SU-DHL-6 (cell line): ENCODE data around the gene TMC6.
"Not testable (repeated sequence)": the region's sequence is repeated elsewhere in the genome, so short reads cannot be mapped to it uniquely, and the experiment has no call there.

Experiments
- H2AFZ ChIP-seq: fragments of 200-600 bp; sonication (generic); 2 replicates; pipeline ENCODE4 v1.6.1; 2014; ENCODE audit warnings: low read depth, mild to moderate bottlenecking, moderate library complexity, mixed read lengths, antibody characterized with exemption, low read length; ENCODE audit not compliant: severe bottlenecking
- H3F3A ChIP-seq: fragments of 200-600 bp; shearing (Covaris generic); 2 replicates; pipeline ENCODE4 v1.6.0; 2016; ENCODE audit warnings: antibody characterized with exemption, mild to moderate bottlenecking; ENCODE audit not compliant: insufficient read depth
- H3K27ac ChIP-seq: fragments of 200-600 bp; sonication (generic); 2 replicates; pipeline ENCODE4 v1.5.1; 2016; ENCODE audit warnings: low read depth, mild to moderate bottlenecking, low read length, moderate library complexity, mixed read lengths
- H3K27me3 ChIP-seq: fragments of 200-600 bp; sonication (generic), shearing (Covaris generic); 2 replicates; pipeline ENCODE4 v1.6.0; 2014; ENCODE audit warnings: mild to moderate bottlenecking, low read length
- H3K36me3 ChIP-seq: fragments of 200-600 bp; sonication (generic); 2 replicates; pipeline ENCODE4 v1.6.1; 2014; ENCODE audit warnings: mild to moderate bottlenecking, low read length, mixed read lengths
- H3K4me2 ChIP-seq: fragments of 300-600, 200-600 bp; shearing (Covaris generic), sonication (generic); 2 replicates; pipeline ENCODE4 v1.6.0; 2014; ENCODE audit warnings: low read length, low read depth, mild to moderate bottlenecking; ENCODE audit not compliant: poor library complexity, severe bottlenecking
- H3K4me3 ChIP-seq: fragments of 200-600 bp; sonication (generic); 2 replicates; pipeline ENCODE4 v1.5.1; 2014; ENCODE audit warnings: antibody characterized with exemption, low read length, mild to moderate bottlenecking, mixed read lengths; ENCODE audit not compliant: insufficient read depth, poor library complexity, severe bottlenecking
- H3K79me2 ChIP-seq: fragments of 200-600 bp; sonication (generic); 2 replicates; pipeline ENCODE4 v1.6.1; 2014; ENCODE audit warnings: mild to moderate bottlenecking, low read length, moderate library complexity; ENCODE audit not compliant: insufficient read depth
- H3K9ac ChIP-seq: fragments of 200-600 bp; sonication (generic); 2 replicates; pipeline ENCODE4 v1.7.0; 2014; ENCODE audit warnings: mild to moderate bottlenecking, low read length
- H3K9me2 ChIP-seq: fragments of 200-600 bp; sonication (generic); replicated peaks from 2 replicates; pipeline ENCODE4 v1.6.1; 2014; ENCODE audit warnings: low read length; ENCODE audit not compliant: insufficient read depth
- H3K9me3 ChIP-seq: fragments of 200-600 bp; sonication (generic); 2 replicates; pipeline ENCODE4 v1.6.1; 2014; ENCODE audit warnings: low read length, mixed read lengths; ENCODE audit not compliant: insufficient read depth
- H4K20me1 ChIP-seq: fragments of 200-600 bp; sonication (generic); 2 replicates; pipeline ENCODE4 v1.6.1; 2014; ENCODE audit warnings: low read depth, mild to moderate bottlenecking, antibody characterized with exemption, low read length, moderate library complexity, mixed read lengths
- EZH2phosphoT487 ChIP-seq: fragments of 200-600 bp; sonication (generic), shearing (Covaris generic); conservative IDR thresholded peaks from 2 replicates; pipeline ENCODE4 v1.6.1; 2018; ENCODE audit warnings: mild to moderate bottlenecking, antibody characterized with exemption, low read length, moderate library complexity, mixed read lengths
- TF ChIP-seq, protein P1 (sequence below): fragments of 200-600 bp; sonication (generic); IDR thresholded peaks from one replicate; pipeline ENCODE4 v1.5.1; 2017; ENCODE audit warnings: antibody characterized with exemption, mild to moderate bottlenecking, low read length, moderate library complexity; ENCODE audit not compliant: insufficient read depth, poor library complexity, severe bottlenecking

TMC6 gene

DNA sequence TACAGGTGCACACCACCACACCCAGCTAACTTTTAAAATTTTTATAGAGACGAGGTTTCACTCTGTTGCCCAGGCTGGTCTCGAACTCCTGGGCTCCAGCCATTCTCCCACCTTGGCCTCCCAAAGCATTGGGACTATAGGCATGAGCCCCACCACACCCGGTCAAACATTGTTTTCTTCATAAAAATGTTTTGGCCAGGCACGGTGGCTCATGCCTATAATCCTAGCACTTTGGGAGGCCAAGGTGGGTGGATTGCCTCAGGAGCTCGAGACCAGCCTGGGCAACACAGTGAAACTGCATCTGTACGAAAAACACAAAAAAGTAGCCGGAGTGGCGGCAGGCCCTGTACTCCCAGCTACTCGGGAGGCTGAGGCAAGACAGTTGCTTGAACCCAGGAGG is 12.1 kb downstream of the TMC6 start:
- Histone ChIP-seq H3K79me2 (no peaks in the 10 kb centered on the region), H2AFZ (no peak overlapping the region), H3K9ac (no peak overlapping the region), H3K36me3 (no peaks in the 10 kb centered on the region), H3K9me2 (no peaks in the 10 kb centered on the region), H3K9me3 (no peaks in the 10 kb centered on the region), H3K27ac (no peak overlapping the region), H4K20me1 (no peaks in the 10 kb centered on the region), H3K27me3 (no peaks in the 10 kb centered on the region), H3K4me2 (no peak overlapping the region), H3F3A (no peaks in the 10 kb centered on the region), H3K4me3 (no peak overlapping the region)
- TF ChIP-seq, protein P1, sequence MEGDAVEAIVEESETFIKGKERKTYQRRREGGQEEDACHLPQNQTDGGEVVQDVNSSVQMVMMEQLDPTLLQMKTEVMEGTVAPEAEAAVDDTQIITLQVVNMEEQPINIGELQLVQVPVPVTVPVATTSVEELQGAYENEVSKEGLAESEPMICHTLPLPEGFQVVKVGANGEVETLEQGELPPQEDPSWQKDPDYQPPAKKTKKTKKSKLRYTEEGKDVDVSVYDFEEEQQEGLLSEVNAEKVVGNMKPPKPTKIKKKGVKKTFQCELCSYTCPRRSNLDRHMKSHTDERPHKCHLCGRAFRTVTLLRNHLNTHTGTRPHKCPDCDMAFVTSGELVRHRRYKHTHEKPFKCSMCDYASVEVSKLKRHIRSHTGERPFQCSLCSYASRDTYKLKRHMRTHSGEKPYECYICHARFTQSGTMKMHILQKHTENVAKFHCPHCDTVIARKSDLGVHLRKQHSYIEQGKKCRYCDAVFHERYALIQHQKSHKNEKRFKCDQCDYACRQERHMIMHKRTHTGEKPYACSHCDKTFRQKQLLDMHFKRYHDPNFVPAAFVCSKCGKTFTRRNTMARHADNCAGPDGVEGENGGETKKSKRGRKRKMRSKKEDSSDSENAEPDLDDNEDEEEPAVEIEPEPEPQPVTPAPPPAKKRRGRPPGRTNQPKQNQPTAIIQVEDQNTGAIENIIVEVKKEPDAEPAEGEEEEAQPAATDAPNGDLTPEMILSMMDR = no peak
- no peak for TF ChIP-seq EZH2phosphoT487

DNA sequence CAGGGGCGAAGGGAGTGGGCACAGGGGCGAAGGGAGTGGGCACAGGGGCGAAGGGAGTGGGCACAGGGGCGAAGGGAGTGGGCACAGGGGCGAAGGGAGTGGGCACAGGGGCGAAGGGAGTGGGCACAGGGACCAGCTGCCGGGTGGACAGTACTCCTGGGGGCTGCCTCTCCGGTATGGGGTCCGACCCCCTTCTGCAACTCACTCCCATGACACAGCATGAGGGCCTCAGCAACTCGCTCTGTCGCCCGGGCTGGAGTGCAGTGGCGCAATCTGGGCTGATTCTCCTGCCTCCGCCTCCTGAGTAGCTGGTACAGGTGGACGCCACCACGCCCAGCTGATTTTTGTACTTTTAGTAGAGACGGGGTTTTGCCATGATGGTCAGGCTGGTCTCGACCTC is 12.8 kb downstream of the TMC6 start:
- H2AFZ ChIP-seq, H3K79me2 ChIP-seq, H4K20me1 ChIP-seq, H3K9me2 ChIP-seq, H3K9me3 ChIP-seq, H3K4me3 ChIP-seq, H3K36me3 ChIP-seq, H3K4me2 ChIP-seq, H3K9ac ChIP-seq, H3F3A ChIP-seq, H3K27ac ChIP-seq, H3K27me3 ChIP-seq: not testable (repeated sequence)

DNA sequence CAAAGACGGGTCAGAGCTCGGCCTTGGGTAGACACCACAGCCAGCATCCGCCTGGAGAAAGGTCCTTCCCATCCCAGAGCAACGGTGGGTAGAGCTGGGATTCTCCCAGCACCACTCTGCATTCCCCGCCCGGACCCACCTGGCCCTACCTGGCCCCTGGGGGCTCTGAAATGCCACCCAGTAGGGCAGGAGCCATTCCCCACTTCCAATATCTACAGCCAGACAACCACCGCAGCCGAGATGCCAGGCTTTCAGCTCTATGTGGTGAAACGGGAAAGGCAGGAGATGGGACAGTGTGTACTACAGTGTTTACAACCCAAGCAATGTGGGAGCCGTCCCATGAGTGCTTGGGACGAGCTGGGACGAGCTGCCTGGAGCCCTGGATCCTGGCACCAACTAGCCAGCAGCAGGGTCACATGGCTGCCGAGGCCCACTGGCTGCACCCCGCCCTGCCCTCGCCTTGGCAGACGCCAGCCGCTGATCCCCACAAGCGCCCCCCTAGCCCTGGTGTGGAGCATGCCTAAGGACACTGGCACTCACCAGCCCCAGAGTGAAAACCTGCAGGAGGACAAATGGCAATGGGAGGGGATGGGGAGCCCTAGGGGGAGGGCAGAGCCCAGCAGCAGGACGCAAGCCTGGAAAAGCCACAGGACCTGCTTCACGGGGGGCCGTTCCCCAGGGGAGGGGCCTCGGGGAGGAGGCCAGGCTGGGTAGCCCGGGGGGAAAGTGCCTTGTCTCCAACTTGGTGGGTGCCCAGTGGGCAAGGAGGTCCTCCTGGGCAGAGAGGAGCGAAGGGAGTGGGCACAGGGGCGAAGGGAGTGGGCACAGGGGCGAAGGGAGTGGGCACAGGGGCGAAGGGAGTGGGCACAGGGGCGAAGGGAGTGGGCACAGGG is 13.5 kb downstream of the TMC6 start:
- Histone ChIP-seq H3K9me3 (no peaks in the 10 kb centered on the region), H3F3A (no peaks in the 10 kb centered on the region), H3K9ac (no peak overlapping the region), H3K9me2 (no peaks in the 10 kb centered on the region), H3K27ac (no peak overlapping the region), H2AFZ (no peak overlapping the region), H3K36me3 (no peaks in the 10 kb centered on the region), H3K4me3 (no peak overlapping the region), H4K20me1 (no peaks in the 10 kb centered on the region), H3K4me2 (no peak overlapping the region), H3K79me2 (no peaks in the 10 kb centered on the region), H3K27me3 (no peaks in the 10 kb centered on the region)
- TF ChIP-seq EZH2phosphoT487 = no peak
- TF ChIP-seq, protein P1 = no peak
